Skeletal muscle tissue (tissue), 4 donors: ENCODE results near the gene CFAP61. TPM values are rescaled to one million over a fixed set of nuclear protein-coding genes. Genes with fewer than 3 reads are reported as not detected.
A peak's percentile ranks its signal among the peaks of the same experiment; 100 is the strongest.

Source experiments
- H3K27ac ChIP-seq: one replicate; pipeline ENCODE4 v1.7.0; 2013; ENCODE audit warnings: mild to moderate bottlenecking, low read depth, low read length, inconsistent platforms
- H3K27me3 ChIP-seq, 3 donors: one replicate each; pipeline ENCODE4 v1.7.0; 2013; ENCODE audit warnings: low read length in 3 of 3; ENCODE audit not compliant: control insufficient read depth in 3 of 3, insufficient read depth in 3 of 3
- H3K36me3 ChIP-seq, 3 donors: one replicate each; pipeline ENCODE4 v1.7.0; 2013; ENCODE audit warnings: low read length in 3 of 3; ENCODE audit not compliant: control insufficient read depth in 3 of 3, insufficient read depth in 3 of 3
- H3K4me1 ChIP-seq, 3 donors: one replicate each; pipeline ENCODE4 v1.7.0; 2013; ENCODE audit warnings: low read length in 3 of 3, mild to moderate bottlenecking in 3 of 3; ENCODE audit not compliant: control insufficient read depth in 3 of 3, insufficient read depth in 3 of 3
- H3K4me3 ChIP-seq, 3 donors: one replicate each; pipeline ENCODE4 v1.7.0; 2013; ENCODE audit warnings: low read length in 3 of 3
- H3K9ac ChIP-seq, 3 donors: one replicate each; pipeline ENCODE4 v1.7.0; 2013; ENCODE audit warnings: low read length in 3 of 3, mild to moderate bottlenecking in 3 of 3, moderate library complexity in 2 of 3, low read depth in 1 of 3
- H3K9me3 ChIP-seq, 3 donors: one replicate each; pipeline ENCODE4 v1.7.0; 2013; ENCODE audit warnings: low read length in 3 of 3; ENCODE audit not compliant: control insufficient read depth in 3 of 3
- total RNA-seq: library from RNA; depleted of rRNA; stranded (reverse); fragments of >200 nt; gene quantifications from one replicate; pipeline ENCODE4 v1.2.3, GENCODE V29; 2014
- donor health status: Osteomylitis.

Gene CFAP61
- total RNA-seq, 1 donor from 2014 or later, result 1.0 TPM

GRCh38 chr20:20065361-20065760 lies 13.0 kb downstream of the CFAP61 start:
- Histone ChIP-seq H3K36me3 (no peaks in the 10 kb centered on the region), H3K27me3 (no peaks in the 10 kb centered on the region), H3K9ac (no peak overlapping the region), H3K4me3 (no peak overlapping the region), H3K4me1 (no peaks in the 10 kb centered on the region), H3K27ac (no peak overlapping the region), H3K9me3 (no peaks in the 10 kb centered on the region)

- peaks cover 7 to 36% (median 22%) of the 10 kb centered on the region in 3 donors for H3K4me1 ChIP-seq
- H3K27ac ChIP-seq, result peak overlapping the region; percentile 31
- H3K36me3 ChIP-seq, result no peaks in the 10 kb centered on the region
- no peaks in the 10 kb centered on the region for H3K27me3 ChIP-seq
- H3K9ac ChIP-seq, result no peak overlapping the region
- H3K4me3 ChIP-seq, result no peak overlapping the region
- no peaks in the 10 kb centered on the region for H3K9me3 ChIP-seq
Measured at GRCh38 chr20:20070871-20071726, 18.8 kb downstream of the CFAP61 start.

DNA sequence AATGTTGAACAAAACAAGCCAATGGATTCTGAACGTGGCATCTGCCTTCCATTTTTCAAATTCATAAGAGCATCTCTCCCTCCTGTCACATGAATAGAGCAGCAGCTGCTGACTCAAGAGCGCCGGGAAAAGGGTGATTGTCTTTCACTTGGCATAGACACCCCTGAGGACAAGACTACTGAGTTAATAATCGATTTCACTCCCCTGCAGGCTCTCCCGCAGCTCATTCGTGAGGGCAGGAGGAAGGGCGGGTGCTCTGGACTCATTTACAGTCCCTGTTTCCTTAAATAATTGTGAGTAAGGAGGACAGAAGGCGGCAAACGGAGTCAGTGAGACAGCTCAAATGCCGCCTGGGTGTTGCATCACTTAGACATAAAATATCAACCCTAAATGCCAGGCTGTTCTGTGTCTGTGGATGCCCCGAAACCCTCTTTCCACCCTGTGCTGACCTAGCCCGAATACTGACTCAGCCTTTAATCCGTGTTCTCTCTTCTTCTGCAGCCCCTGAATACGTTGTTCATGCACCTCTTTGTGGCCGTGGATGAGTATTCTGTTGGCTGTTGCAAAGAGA lies 21.6 kb downstream of the CFAP61 start:
- H3K4me3 ChIP-seq, result peak overlapping the region; percentile 38 to 60 (median 46)
- no peaks in the 10 kb centered on the region for H3K27me3 ChIP-seq
- peaks cover 7 to 47% (median 33%) of the 10 kb centered on the region in 3 donors for H3K4me1 ChIP-seq
- peak overlapping the region; percentile 81 for H3K27ac ChIP-seq
- H3K36me3 ChIP-seq, result no peaks in the 10 kb centered on the region
- peak overlapping the region; percentile 66 to 82 (median 75) for H3K9ac ChIP-seq
- no peaks in the 10 kb centered on the region for H3K9me3 ChIP-seq

DNA sequence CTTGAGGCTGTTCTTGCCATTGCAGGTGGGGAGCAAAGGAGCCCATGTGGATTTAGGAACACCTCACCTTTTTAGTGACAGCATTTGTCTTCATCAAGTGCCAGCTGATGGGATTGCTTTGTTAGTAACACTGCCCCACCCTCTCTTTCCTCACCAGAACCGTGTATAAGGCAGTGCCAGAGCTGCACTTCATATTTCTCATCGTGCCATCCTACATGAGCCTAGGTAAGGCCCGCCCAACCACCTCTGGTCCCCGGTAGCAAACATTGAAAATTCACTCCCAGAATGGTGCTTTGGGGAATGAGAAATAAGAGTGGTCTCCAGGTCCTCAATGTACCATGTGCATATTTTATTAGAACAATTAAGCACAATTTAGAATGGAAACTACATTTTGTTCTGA lies 22.7 kb downstream of the CFAP61 start:
- Histone ChIP-seq H3K4me3 (peak overlapping the region in 1 of 3 donors; percentile 54), H3K9ac (peak overlapping the region in 1 of 3 donors; percentile 5), H3K27ac (peak overlapping the region; percentile 81), H3K4me1 (peaks cover 7 to 53% (median 36%) of the 10 kb centered on the region in 3 donors), H3K9me3 (no peaks in the 10 kb centered on the region), H3K36me3 (no peaks in the 10 kb centered on the region), H3K27me3 (no peaks in the 10 kb centered on the region)

GRCh38 chr20:20076297-20077065 lies 24.1 kb downstream of the CFAP61 start:
- Histone ChIP-seq H3K4me1 (peaks cover 7 to 43% (median 28%) of the 10 kb centered on the region in 3 donors), H3K9me3 (no peaks in the 10 kb centered on the region), H3K36me3 (no peaks in the 10 kb centered on the region), H3K27me3 (no peaks in the 10 kb centered on the region), H3K27ac (peak overlapping the region; percentile 81), H3K9ac (peak overlapping the region in 2 of 3 donors; percentile 4 to 57), H3K4me3 (peak overlapping the region in 1 of 3 donors; percentile 58)

- peaks cover 5 to 38% (median 27%) of the 10 kb centered on the region in 3 donors for H3K4me1 ChIP-seq
- no peak overlapping the region for H3K27ac ChIP-seq
- H3K4me3 ChIP-seq, result no peak overlapping the region
- H3K36me3 ChIP-seq, result no peaks in the 10 kb centered on the region
- H3K27me3 ChIP-seq, result no peaks in the 10 kb centered on the region
- no peak overlapping the region for H3K9ac ChIP-seq
- H3K9me3 ChIP-seq, result no peaks in the 10 kb centered on the region
Measured at GRCh38 chr20:20078041-20078440, 25.7 kb downstream of the CFAP61 start.

DNA sequence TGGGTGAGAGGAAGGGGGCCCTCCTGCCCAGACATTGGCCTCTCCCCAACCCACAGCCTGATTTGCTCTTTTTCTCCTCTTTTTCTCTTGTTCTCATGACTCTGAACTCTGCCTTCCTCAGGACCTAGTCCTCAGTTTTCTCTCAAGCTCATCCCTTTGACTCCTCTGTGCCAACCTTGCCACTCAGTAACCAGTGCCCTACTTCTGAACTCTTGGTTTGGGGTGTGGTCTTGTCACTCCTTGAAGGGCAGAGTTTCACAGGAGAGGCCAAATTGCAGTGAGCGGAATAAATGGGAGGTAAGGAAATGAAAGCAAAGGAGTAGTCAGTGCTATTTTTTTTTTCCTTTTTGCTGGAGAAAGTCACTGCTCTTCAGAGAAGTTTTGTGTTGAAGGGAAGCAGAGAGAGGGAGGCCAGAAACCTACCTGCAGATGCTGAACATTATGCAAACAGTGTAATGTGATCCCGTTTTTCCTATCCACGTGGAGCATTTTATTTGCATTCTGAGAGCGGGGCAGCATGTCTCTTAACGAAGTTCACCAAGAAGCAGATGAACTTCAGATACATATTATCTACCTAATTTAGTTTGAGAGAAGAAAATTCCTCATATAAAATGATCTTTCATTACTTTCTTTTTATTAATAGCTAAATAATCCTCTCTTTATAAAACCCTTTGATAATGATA lies 26.9 kb downstream of the CFAP61 start:
- H3K27me3 ChIP-seq, result no peaks in the 10 kb centered on the region
- H3K36me3 ChIP-seq, result no peaks in the 10 kb centered on the region
- no peak overlapping the region for H3K27ac ChIP-seq
- H3K4me3 ChIP-seq, result no peak overlapping the region
- H3K4me1 ChIP-seq, result peaks cover under 1 to 40% (median 25%) of the 10 kb centered on the region in 3 donors
- H3K9ac ChIP-seq, result no peak overlapping the region
- H3K9me3 ChIP-seq, result no peaks in the 10 kb centered on the region

DNA sequence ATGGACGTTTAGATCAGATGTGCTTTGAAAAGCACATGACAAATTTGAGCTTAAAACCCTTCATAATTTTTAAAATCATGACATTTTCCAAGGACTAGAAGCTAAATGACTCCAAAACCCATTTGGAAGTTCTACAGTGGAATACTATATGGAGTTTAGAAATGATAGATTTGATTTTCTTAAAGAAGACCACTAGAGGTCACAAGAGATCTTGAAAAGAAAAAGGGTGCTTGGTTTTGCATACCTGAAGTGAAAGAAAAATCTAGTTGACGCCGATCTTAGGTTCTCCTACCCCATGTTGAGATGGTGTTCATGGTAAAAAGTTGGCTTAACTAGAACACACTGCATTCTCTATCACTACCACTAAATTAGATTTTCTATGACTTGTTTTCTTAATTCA lies 31.5 kb downstream of the CFAP61 start:
- Histone ChIP-seq H3K4me3 (no peak overlapping the region), H3K4me1 (peaks cover 15 to 34% (median 23%) of the 10 kb centered on the region in 3 donors), H3K9me3 (no peaks in the 10 kb centered on the region), H3K36me3 (no peaks in the 10 kb centered on the region), H3K9ac (peak overlapping the region in 2 of 3 donors; percentile 69 to 82), H3K27me3 (no peaks in the 10 kb centered on the region), H3K27ac (peak overlapping the region; percentile 95)

GRCh38 chr20:20084296-20084752 lies 32.0 kb downstream of the CFAP61 start:
- H3K9me3 ChIP-seq, result no peaks in the 10 kb centered on the region
- no peaks in the 10 kb centered on the region for H3K36me3 ChIP-seq
- H3K27me3 ChIP-seq, result no peaks in the 10 kb centered on the region
- H3K4me1 ChIP-seq, result peaks cover 13 to 33% (median 24%) of the 10 kb centered on the region in 3 donors
- H3K27ac ChIP-seq, result peak overlapping the region; percentile 95
- peak overlapping the region; percentile 11 to 61 (median 58) for H3K4me3 ChIP-seq
- H3K9ac ChIP-seq, result peak overlapping the region; percentile 14 to 82 (median 69)
